Breast epithelium (tissue), 4 donors: Measurements from ENCODE around the gene MACROD2. TPM values are rescaled to one million over a fixed set of nuclear protein-coding genes. Genes with fewer than 3 reads are reported as not detected.

ENCODE experiments used
- DNase-seq, 2 donors: peaks; one replicate each; pipeline ENCODE4 v3.0.0-alpha.2; 2019; ENCODE audit warnings: low spot score in 2 of 2
- H3K27ac ChIP-seq, 2 donors: fragments of 200-600 bp; sonication (generic) in 1 of 2; one replicate each; pipeline ENCODE4 v1.5.1; 2016 to 2019; ENCODE audit warnings: mild to moderate bottlenecking in 1 of 2
- H3K27me3 ChIP-seq, 2 donors: fragments of 200-600 bp; sonication (generic) in 1 of 2; one replicate each; pipeline versions ENCODE4 v1.5.1 to v1.6.0; 2017 to 2019; ENCODE audit warnings: control low read depth in 1 of 2, mild to moderate bottlenecking in 1 of 2
- H3K36me3 ChIP-seq: fragments of 200-600 bp; one replicate; pipeline ENCODE4 v1.5.1; 2019
- H3K4me1 ChIP-seq, 2 donors: fragments of 200-600 bp; sonication (generic); one replicate each; pipeline ENCODE4 v1.5.1; 2016 to 2019; ENCODE audit warnings: control low read depth in 1 of 2
- H3K4me3 ChIP-seq, 3 donors: fragments of 200-600 bp; sonication (generic); 1 replicate in 2 of 3; 2 replicates in 1 of 3; pipeline ENCODE4 v1.5.1; 2016 to 2019; ENCODE audit warnings: mild to moderate bottlenecking in 3 of 3, moderate library complexity in 2 of 3
- H3K9me3 ChIP-seq, 2 donors: fragments of 200-600 bp; sonication (generic) in 1 of 2; one replicate each; pipeline ENCODE4 v1.5.1; 2016 to 2019; ENCODE audit warnings: control low read depth in 1 of 2
- POLR2A ChIP-seq: fragments of 450-650 bp; IDR thresholded peaks from one replicate; pipeline ENCODE4 v1.6.1; 2016; ENCODE audit warnings: antibody characterized with exemption, mild to moderate bottlenecking, moderate library complexity
- POLR2AphosphoS5 ChIP-seq, 3 donors: sonication (generic); formaldehyde crosslinking; IDR thresholded peaks; one replicate each; pipeline ENCODE4 v1.6.1; 2017; ENCODE audit warnings: antibody characterized with exemption in 3 of 3
- intact Hi-C: fragments of 100-400 bp; cut with DNase I; formaldehyde crosslinking; loops from one replicate; pipeline ENCODE4 v1.15.1; 2023; ENCODE audit warnings: low total_unique reads
- total RNA-seq, 3 donors: library from RNA; depleted of rRNA; stranded (reverse); fragments of >200 nt; gene quantifications; one replicate each; pipeline ENCODE4 v1.1.0, GENCODE V29; 2016
- TF ChIP-seq, protein P1 (sequence below), 3 donors: fragments of 450-650 bp; IDR thresholded peaks; one replicate each; pipeline ENCODE4 v1.5.1; 2016 to 2017; ENCODE audit warnings: antibody characterized with exemption in 3 of 3, mild to moderate bottlenecking in 3 of 3, moderate library complexity in 3 of 3

MACROD2 gene
- total RNA-seq, 3 donors from 2014 or later: 6.7 to 26.8 (median 8.8) TPM

DNA sequence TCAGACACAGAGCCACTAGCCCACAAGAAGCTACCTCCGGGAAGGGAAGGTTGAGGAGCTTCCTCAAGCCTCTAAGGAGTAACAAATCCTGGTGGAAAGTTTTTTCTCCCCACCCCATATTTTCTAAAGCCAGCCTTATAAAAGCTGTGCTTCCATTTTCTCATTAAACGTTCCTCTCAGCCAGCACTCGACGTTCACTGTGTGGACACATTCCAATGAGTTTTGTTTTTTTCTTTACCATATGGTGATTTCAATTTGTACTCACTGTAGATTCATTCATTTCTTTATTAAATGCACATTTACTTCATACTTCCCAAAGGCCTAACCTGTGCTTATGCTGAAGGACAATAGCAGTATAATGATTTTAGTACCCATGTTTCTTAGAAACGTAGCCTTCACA lies 536.5 kb downstream of the MACROD2 start:
- no peak for DNase-seq
- intact Hi-C loops: no loop called here
- no peaks in the 10 kb centered on the region for H3K36me3 ChIP-seq
- no peaks in the 10 kb centered on the region for H3K27me3 ChIP-seq
- H3K27ac ChIP-seq: no peak overlapping the region
- H3K4me3 ChIP-seq: no peak overlapping the region
- no peaks in the 10 kb centered on the region for H3K4me1 ChIP-seq
- H3K9me3 ChIP-seq: no peaks in the 10 kb centered on the region
- TF ChIP-seq POLR2A: no peak
- TF ChIP-seq, protein P1, sequence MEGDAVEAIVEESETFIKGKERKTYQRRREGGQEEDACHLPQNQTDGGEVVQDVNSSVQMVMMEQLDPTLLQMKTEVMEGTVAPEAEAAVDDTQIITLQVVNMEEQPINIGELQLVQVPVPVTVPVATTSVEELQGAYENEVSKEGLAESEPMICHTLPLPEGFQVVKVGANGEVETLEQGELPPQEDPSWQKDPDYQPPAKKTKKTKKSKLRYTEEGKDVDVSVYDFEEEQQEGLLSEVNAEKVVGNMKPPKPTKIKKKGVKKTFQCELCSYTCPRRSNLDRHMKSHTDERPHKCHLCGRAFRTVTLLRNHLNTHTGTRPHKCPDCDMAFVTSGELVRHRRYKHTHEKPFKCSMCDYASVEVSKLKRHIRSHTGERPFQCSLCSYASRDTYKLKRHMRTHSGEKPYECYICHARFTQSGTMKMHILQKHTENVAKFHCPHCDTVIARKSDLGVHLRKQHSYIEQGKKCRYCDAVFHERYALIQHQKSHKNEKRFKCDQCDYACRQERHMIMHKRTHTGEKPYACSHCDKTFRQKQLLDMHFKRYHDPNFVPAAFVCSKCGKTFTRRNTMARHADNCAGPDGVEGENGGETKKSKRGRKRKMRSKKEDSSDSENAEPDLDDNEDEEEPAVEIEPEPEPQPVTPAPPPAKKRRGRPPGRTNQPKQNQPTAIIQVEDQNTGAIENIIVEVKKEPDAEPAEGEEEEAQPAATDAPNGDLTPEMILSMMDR (IDR thresholded peaks at IDR 0.05): no peak
- no peak for TF ChIP-seq POLR2AphosphoS5 (IDR thresholded peaks at IDR 0.05)

DNA sequence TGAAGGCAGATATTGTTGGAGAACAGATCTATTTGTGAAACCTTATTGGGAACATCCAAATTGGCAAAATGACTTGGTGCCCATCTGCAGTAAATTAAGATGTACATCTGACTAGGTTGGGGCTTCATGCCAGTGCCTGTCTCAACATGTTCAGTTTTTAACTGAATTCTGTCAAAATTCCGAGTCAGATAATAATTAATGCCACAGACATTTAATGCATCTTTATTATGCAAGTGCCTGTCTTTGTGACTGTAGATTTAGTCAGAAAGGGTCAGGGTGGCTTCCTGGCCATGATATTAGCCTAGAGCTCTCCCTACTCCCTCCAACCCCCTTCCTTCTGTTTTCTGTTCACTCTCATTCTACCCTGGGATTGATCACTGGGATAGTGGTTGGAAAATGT lies 541.4 kb downstream of the MACROD2 start:
- no peaks in the 10 kb centered on the region for H3K4me1 ChIP-seq

DNA sequence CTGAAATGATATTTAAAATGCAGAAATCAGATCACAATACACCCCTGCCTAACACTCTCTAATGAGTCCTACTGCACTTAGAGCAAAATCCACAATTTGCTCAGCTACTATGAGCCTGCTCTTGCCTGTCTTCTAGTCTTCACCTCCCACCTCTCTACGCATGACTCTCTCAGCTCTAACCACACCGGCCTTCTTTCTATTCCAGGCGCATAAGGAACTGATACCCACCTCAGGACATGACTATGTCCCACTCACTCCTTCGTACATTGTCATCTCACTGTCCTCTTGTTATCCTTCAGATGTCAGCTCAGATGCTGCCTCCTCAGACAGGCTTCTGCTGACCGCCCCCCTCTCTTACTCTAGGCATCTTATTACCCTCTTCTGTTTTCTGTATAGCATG lies 543.1 kb downstream of the MACROD2 start:
- intact Hi-C loops: no loop called here
- Histone ChIP-seq H3K4me1 (no peaks in the 10 kb centered on the region), H3K9me3 (no peaks in the 10 kb centered on the region), H3K27me3 (no peaks in the 10 kb centered on the region), H3K27ac (no peak overlapping the region), H3K4me3 (no peak overlapping the region), H3K36me3 (no peaks in the 10 kb centered on the region)
- no peak for DNase-seq
- TF ChIP-seq, protein P1 (IDR thresholded peaks at IDR 0.05): no peak
- TF ChIP-seq POLR2A (no peak), POLR2AphosphoS5 (IDR thresholded peaks at IDR 0.05) (no peak)

More for the DNA sequence above, 541.4 kb downstream of the MACROD2 start:
- no peaks in the 10 kb centered on the region for H3K36me3 ChIP-seq
- DNase-seq: no peak
- no peak for TF ChIP-seq POLR2A
- TF ChIP-seq, protein P1 (IDR thresholded peaks at IDR 0.05): no peak
- no peak for TF ChIP-seq POLR2AphosphoS5 (IDR thresholded peaks at IDR 0.05)
- H3K9me3 ChIP-seq: no peaks in the 10 kb centered on the region
- no peak overlapping the region for H3K4me3 ChIP-seq
- H3K27me3 ChIP-seq: no peaks in the 10 kb centered on the region
- no peak overlapping the region for H3K27ac ChIP-seq
- intact Hi-C loops: loop anchor here (1.0 kb wide), 1 partner anchor 10 kb away; no protein-coding TSS in a partner anchor

DNA sequence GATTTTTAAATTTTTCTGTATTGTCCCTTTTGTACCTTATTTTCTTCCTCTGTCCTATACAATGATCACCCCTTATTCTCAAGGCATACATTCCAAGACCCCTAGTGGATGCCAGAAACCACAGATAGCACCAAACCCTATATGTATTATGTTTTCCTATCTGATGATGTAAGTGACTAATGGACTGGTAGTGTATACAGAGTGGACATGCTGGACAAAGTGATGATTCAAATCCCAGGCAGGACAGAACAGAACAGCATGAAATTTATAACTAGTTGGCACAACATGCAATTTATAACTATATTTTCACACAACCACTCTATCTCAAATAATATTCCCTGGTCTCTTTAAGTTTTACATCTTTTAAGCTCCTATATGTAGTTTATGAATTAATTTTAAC lies 547.7 kb downstream of the MACROD2 start:
- no peaks in the 10 kb centered on the region for H3K36me3 ChIP-seq
- intact Hi-C loops: no loop called here
- no peak for TF ChIP-seq POLR2AphosphoS5 (IDR thresholded peaks at IDR 0.05)
- TF ChIP-seq, protein P1 (IDR thresholded peaks at IDR 0.05): no peak
- no peak for TF ChIP-seq POLR2A
- DNase-seq: no peak
- no peaks in the 10 kb centered on the region for H3K4me1 ChIP-seq
- H3K27ac ChIP-seq: no peak overlapping the region
- H3K27me3 ChIP-seq: no peaks in the 10 kb centered on the region
- no peak overlapping the region for H3K4me3 ChIP-seq
- no peaks in the 10 kb centered on the region for H3K9me3 ChIP-seq

DNA sequence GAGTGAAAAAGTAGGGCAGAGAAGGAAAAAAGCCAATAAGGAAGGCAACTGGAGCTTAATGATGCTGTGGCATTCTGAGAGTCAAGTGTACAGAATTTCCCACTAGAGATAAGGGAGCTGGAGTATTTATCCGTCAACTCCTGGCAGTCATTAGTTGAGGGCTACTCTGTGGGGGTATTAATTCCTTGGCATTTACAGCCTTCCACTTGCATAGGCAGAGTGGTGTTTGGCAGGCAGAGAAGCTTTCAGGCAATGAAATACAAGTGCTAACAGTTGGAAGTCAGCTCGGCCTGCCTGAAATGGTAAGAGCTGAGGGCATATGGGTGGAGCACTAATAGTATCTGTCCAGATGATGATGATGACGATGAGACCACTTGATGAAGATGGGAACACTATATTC lies 549.4 kb downstream of the MACROD2 start:
- intact Hi-C loops: no loop called here
- H3K27ac ChIP-seq: no peak overlapping the region
- no peaks in the 10 kb centered on the region for H3K27me3 ChIP-seq
- H3K4me1 ChIP-seq: no peaks in the 10 kb centered on the region
- TF ChIP-seq POLR2AphosphoS5 (IDR thresholded peaks at IDR 0.05): no peak
- TF ChIP-seq POLR2A: no peak
- TF ChIP-seq, protein P1 (IDR thresholded peaks at IDR 0.05): no peak
- DNase-seq: no peak
- H3K4me3 ChIP-seq: no peak overlapping the region
- H3K9me3 ChIP-seq: no peaks in the 10 kb centered on the region
- no peaks in the 10 kb centered on the region for H3K36me3 ChIP-seq
